Karpas-422 (cell line): Measurements from ENCODE around the gene DMD. TPM values are rescaled to one million over a fixed set of nuclear protein-coding genes. Genes with fewer than 3 reads are reported as not detected.

Experiments used
- DNase-seq: peaks from one replicate; pipeline ENCODE4 v3.0.0-alpha.2; 2015
- H2AFZ ChIP-seq: fragments of 200-600 bp; sonication (generic); 2 replicates; pipeline ENCODE4 v1.6.1; 2014; ENCODE audit warnings: antibody characterized with exemption, low read length, mixed read lengths
- H3K27ac ChIP-seq: fragments of 200-600 bp; sonication (generic); 2 replicates; pipeline ENCODE4 v1.5.1; 2014; ENCODE audit warnings: mild to moderate bottlenecking, low read length, moderate library complexity
- H3K27me3 ChIP-seq: fragments of 200-600 bp; sonication (generic); 2 replicates; pipeline ENCODE4 v1.6.1; 2014; ENCODE audit warnings: low read length, mixed read lengths
- H3K36me3 ChIP-seq: fragments of 200-600 bp; sonication (generic); 2 replicates; pipeline ENCODE4 v1.6.1; 2014; ENCODE audit warnings: low read length, mixed read lengths; ENCODE audit not compliant: insufficient read depth
- H3K4me1 ChIP-seq: fragments of 200-600 bp; sonication (generic); 2 replicates; pipeline ENCODE4 v1.6.1; 2014; ENCODE audit warnings: mild to moderate bottlenecking, low read length, mixed read lengths
- H3K4me2 ChIP-seq: fragments of 200-600 bp; sonication (generic); 2 replicates; pipeline ENCODE4 v1.6.1; 2014; ENCODE audit warnings: low read length, low read depth, mild to moderate bottlenecking; ENCODE audit not compliant: poor library complexity, severe bottlenecking
- H3K4me3 ChIP-seq: fragments of 200-600 bp; sonication (generic); 2 replicates; pipeline ENCODE4 v1.5.1; 2014; ENCODE audit warnings: mild to moderate bottlenecking, antibody characterized with exemption, low read length, mixed read lengths
- H3K79me2 ChIP-seq: fragments of 200-600 bp; sonication (generic); 2 replicates; pipeline ENCODE4 v1.6.1; 2014; ENCODE audit warnings: mild to moderate bottlenecking, low read length, mixed read lengths
- H3K9ac ChIP-seq: fragments of 200-600 bp; sonication (generic); 2 replicates; pipeline ENCODE4 v1.6.0; 2014; ENCODE audit warnings: low read length
- H3K9me2 ChIP-seq: fragments of 200-600 bp; sonication (generic), shearing (Covaris generic); replicated peaks from 2 replicates; pipeline ENCODE4 v1.6.0; 2014; ENCODE audit warnings: mild to moderate bottlenecking, low read length, moderate library complexity; ENCODE audit not compliant: insufficient read depth
- H3K9me3 ChIP-seq: fragments of 300-700, 200-600 bp; sonication (generic); 2 replicates; pipeline ENCODE4 v1.6.1; 2014; ENCODE audit warnings: low read length, mixed read lengths
- H4K20me1 ChIP-seq: fragments of 200-600 bp; sonication (generic); 2 replicates; pipeline ENCODE4 v1.6.1; 2014; ENCODE audit warnings: mild to moderate bottlenecking, antibody characterized with exemption, low read length, low read depth; ENCODE audit not compliant: insufficient read depth
- total RNA-seq: library from RNA; depleted of rRNA; stranded (reverse); fragments of >200 nt; shearing (Covaris generic); gene quantifications from 2 replicates; pipeline ENCODE4 v1.2.3, GENCODE V29; 2014; ENCODE audit warnings: low replicate concordance

The DMD gene
- total RNA-seq, 1 experiment from 2014 or later = not detected

DNA sequence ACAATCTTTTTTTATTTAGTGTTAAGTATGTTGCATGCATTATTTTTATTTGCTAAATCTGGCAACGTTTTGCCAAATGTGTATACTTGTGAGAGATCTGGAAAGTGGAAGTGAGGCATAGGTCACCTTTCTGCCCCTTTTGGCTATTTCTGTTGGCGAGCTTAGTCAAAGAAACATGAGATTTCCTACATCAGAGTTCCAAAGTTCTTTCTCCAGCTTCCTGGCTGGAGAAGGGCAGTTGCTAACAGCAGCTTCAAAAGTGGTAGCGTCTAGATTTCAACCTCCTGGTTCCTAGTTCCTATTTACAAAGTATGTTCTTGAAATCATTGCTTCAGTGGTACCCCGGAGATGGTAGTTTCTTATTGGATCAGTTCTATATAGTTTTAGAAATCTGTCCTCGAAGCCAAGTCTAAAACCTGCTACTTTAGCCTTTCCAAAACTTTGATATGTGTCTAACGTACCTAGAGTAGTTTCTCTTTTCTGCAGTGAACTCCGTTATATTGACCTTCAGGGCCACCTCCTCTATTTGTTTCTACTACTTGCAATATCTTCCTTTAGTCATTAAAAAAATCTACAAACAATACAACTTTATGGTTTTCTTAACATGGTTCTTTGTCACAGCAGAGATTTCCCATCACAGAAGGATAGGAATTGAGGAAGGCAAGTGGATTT, 1683.8 kb downstream of the DMD start:
- no peaks in the 10 kb centered on the region for H3K27me3 ChIP-seq
- H2AFZ ChIP-seq = no peak overlapping the region
- DNase-seq = no peak
- H3K4me1 ChIP-seq = no peaks in the 10 kb centered on the region
- no peaks in the 10 kb centered on the region for H4K20me1 ChIP-seq
- no peak overlapping the region for H3K4me3 ChIP-seq
- no peaks in the 10 kb centered on the region for H3K79me2 ChIP-seq
- no peaks in the 10 kb centered on the region for H3K9me2 ChIP-seq
- H3K9ac ChIP-seq = no peak overlapping the region
- H3K27ac ChIP-seq = no peak overlapping the region
- H3K4me2 ChIP-seq = no peak overlapping the region
- H3K9me3 ChIP-seq = peaks cover 4% of the 10 kb centered on the region; the same call in 1 of the 2 replicates
- H3K36me3 ChIP-seq = no peaks in the 10 kb centered on the region

DNA sequence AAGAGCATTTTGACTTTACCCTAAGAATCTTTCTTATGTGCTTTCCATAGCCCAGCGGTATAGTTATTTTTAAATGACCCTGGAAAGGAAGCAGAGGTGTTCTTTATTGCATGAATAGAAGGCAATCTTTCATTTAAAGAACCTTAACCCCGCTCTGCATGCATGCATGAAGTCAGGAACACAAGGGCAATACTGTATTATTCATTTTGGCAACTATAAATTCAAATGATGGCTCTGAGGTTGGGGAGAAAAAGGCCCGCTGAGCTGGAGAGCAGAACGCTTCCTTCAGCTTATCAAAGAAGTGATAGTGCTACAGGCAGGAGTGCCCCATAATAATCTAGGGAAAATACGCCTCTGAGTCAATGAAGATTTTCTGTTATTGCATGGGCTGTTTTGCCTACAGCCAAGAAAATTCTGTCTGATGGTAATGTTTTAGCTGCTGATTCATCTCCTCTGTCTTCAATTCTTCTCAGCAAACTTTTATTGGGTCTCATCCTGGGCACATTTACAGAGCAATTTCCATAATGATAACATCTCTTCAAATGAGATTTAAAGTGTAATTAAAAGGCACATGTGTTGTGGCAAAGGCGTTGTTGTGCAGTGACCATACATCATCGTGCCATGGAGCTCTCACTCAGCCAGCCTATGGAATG, 1687.3 kb downstream of the DMD start:
- DNase-seq = no peak
- no peak overlapping the region for H3K4me3 ChIP-seq
- no peaks in the 10 kb centered on the region for H3K4me1 ChIP-seq
- no peak overlapping the region for H2AFZ ChIP-seq
- H3K9me2 ChIP-seq = no peaks in the 10 kb centered on the region
- H4K20me1 ChIP-seq = no peaks in the 10 kb centered on the region
- no peaks in the 10 kb centered on the region for H3K27me3 ChIP-seq
- no peaks in the 10 kb centered on the region for H3K79me2 ChIP-seq
- H3K4me2 ChIP-seq = no peak overlapping the region
- no peak overlapping the region for H3K9ac ChIP-seq
- H3K27ac ChIP-seq = no peak overlapping the region
- peaks cover 4% of the 10 kb centered on the region; the same call in 1 of the 2 replicates for H3K9me3 ChIP-seq
- H3K36me3 ChIP-seq = no peaks in the 10 kb centered on the region

DNA sequence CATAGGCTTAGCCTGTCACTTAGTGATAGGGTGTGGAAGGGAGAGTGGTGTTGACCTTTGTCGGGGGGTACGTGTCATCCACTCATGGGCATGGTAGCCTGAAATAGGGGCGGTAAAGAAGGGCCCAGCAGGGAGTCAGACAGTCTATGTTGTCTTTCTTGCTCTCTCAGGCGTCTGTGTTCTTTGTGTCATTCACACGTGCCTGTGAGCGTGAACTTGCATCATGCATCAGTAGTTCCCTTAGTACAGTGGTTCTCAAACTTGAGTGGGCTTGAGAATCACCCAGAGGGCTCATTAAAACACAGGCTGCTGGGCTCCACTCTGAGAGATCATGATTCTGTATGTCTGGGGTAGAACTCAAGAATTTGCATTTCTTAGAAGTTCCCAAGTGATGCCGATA, 1688.6 kb downstream of the DMD start:
- Histone ChIP-seq H3K79me2 (no peaks in the 10 kb centered on the region), H3K9me2 (no peaks in the 10 kb centered on the region), H3K9ac (no peak overlapping the region), H3K27ac (no peak overlapping the region), H3K27me3 (no peaks in the 10 kb centered on the region), H3K9me3 (no peaks in the 10 kb centered on the region), H3K4me1 (no peaks in the 10 kb centered on the region), H3K4me3 (no peak overlapping the region), H3K36me3 (no peaks in the 10 kb centered on the region), H2AFZ (no peak overlapping the region), H4K20me1 (no peaks in the 10 kb centered on the region), H3K4me2 (no peak overlapping the region)
- no peak for DNase-seq

DNA sequence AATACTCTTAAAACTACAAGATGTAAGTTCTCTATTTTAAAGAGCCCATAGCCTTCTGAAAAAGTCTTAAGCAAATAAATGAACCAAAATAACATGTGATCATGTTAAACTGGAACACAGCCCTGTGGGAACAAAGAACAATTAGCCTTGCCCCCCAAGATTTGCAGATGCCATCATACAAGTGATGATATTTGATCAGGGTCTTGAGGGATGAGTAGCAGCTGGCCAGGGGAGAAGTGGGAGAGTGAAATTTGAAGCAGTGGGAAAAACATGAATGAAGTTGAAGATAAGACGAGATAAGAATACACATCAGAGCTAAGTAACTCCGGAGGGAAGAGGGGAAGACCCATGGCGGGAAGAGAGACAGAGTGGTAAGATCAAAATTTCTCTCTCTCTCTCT, 1689.4 kb downstream of the DMD start:
- Histone ChIP-seq H3K4me2 (no peak overlapping the region), H3K9ac (no peak overlapping the region), H3K27me3 (no peaks in the 10 kb centered on the region), H3K9me3 (no peaks in the 10 kb centered on the region), H3K4me1 (no peaks in the 10 kb centered on the region), H3K79me2 (no peaks in the 10 kb centered on the region), H3K4me3 (no peak overlapping the region), H3K9me2 (no peaks in the 10 kb centered on the region), H3K27ac (no peak overlapping the region), H3K36me3 (no peaks in the 10 kb centered on the region), H2AFZ (no peak overlapping the region), H4K20me1 (no peaks in the 10 kb centered on the region)
- no peak for DNase-seq

DNA sequence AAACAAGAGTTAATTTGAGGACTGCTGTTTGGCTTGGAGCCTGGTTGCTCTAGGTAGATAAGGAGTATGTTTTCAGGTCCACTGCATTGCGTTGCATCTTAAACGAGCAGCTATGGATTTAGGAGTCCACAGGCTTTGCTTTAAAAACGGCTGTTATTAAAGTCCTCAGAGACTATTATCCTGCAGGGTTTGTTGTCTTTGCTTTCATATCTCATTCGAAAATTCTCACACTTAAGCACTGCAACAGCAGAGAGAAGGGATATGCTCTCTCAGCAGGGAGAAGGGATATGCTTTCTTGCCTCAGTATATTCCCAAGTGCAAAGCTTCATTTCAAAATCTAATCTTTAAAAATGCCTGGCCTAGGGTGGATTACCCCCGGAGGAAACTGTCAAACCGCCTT, 1694.8 kb downstream of the DMD start:
- no peaks in the 10 kb centered on the region for H3K4me1 ChIP-seq
- H3K27ac ChIP-seq = no peak overlapping the region
- DNase-seq = no peak
- H3K27me3 ChIP-seq = no peaks in the 10 kb centered on the region
- H2AFZ ChIP-seq = no peak overlapping the region
- H3K9ac ChIP-seq = no peak overlapping the region
- H3K36me3 ChIP-seq = no peaks in the 10 kb centered on the region
- H3K4me3 ChIP-seq = no peak overlapping the region
- no peak overlapping the region for H3K4me2 ChIP-seq
- no peaks in the 10 kb centered on the region for H3K9me2 ChIP-seq
- H3K9me3 ChIP-seq = no peaks in the 10 kb centered on the region
- H4K20me1 ChIP-seq = no peaks in the 10 kb centered on the region
- no peaks in the 10 kb centered on the region for H3K79me2 ChIP-seq

DNA sequence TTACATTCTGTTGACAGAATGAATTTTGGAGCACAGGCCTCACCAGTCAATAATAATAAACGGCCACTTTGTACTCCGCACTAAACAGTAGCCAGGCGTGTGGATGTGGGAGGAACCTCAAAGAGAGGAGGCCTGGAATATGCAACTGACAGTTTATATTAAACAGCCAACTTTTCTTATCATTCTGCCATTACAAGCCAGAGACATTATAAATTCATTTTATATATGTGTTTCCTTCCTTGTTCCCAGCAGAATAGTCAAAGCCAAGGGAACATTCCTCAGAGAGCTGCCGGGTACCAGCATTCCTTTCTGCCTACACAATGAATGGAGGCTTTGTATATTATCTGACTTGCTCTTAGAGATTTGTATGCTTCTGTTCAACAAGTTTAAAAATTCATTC, 1703.0 kb downstream of the DMD start:
- H3K27ac ChIP-seq = no peak overlapping the region

DNA sequence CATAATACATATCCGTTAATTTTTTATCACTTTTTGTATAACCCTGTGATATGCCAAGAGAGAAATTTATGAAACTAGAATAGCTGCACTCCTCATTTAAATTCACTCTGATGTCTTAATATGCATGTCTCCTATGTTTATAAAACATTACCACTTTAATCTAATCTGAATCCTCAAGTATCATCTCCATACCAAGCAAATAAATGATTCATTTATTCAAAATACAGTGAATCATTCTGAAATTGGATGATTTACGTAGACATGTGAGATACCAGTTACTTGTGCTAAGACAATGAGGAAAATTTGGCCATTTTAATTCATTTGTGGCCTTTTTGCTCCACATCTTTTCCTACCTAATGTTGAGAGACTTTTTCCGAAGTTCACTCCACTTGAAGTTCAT, 1704.4 kb downstream of the DMD start:
- Histone ChIP-seq H3K9ac (no peak overlapping the region), H3K4me3 (no peak overlapping the region)

More for the DNA sequence above, 1703.0 kb downstream of the DMD start:
- H3K4me3 ChIP-seq = no peak overlapping the region
- H3K27me3 ChIP-seq = no peaks in the 10 kb centered on the region
- H3K79me2 ChIP-seq = no peaks in the 10 kb centered on the region
- no peaks in the 10 kb centered on the region for H4K20me1 ChIP-seq
- H3K9me3 ChIP-seq = no peaks in the 10 kb centered on the region; the same call in 1 of the 2 replicates
- no peak overlapping the region for H2AFZ ChIP-seq
- DNase-seq = no peak
- no peak overlapping the region for H3K4me2 ChIP-seq
- H3K36me3 ChIP-seq = no peaks in the 10 kb centered on the region
- H3K4me1 ChIP-seq = no peaks in the 10 kb centered on the region
- no peak overlapping the region for H3K9ac ChIP-seq
- H3K9me2 ChIP-seq = no peaks in the 10 kb centered on the region

DNA sequence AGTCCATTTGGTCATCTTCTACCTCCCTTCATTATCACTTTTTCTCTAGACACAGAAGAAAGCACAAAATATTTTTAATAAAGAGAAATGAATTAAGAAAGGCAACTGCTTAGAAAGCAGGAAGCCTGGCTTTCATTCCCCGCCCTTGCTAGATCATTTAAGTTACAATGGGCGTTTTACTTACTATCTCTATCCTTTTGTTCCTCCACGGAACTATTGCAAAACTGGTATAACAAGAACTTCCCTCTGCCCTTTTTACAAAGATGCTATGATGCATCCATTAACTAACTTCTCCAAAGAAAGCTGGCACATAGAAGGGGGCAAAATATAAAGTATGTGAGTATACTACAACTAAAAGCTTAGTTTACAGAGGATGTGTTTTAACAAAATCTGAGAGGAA, 1705.0 kb downstream of the DMD start:
- no peaks in the 10 kb centered on the region for H3K27me3 ChIP-seq
- H3K4me2 ChIP-seq = no peak overlapping the region
- H3K27ac ChIP-seq = no peak overlapping the region
- H3K79me2 ChIP-seq = no peaks in the 10 kb centered on the region
- no peaks in the 10 kb centered on the region for H3K36me3 ChIP-seq
- H3K9ac ChIP-seq = no peak overlapping the region
- no peak for DNase-seq
- H3K4me3 ChIP-seq = no peak overlapping the region
- no peaks in the 10 kb centered on the region for H3K4me1 ChIP-seq
- H3K9me2 ChIP-seq = no peaks in the 10 kb centered on the region
- no peaks in the 10 kb centered on the region for H4K20me1 ChIP-seq
- H2AFZ ChIP-seq = no peak overlapping the region
- no peaks in the 10 kb centered on the region; the same call in 1 of the 2 replicates for H3K9me3 ChIP-seq

More for the DNA sequence above, 1704.4 kb downstream of the DMD start:
- Histone ChIP-seq H3K4me1 (no peaks in the 10 kb centered on the region), H3K79me2 (no peaks in the 10 kb centered on the region), H3K27me3 (no peaks in the 10 kb centered on the region), H3K4me2 (no peak overlapping the region), H4K20me1 (no peaks in the 10 kb centered on the region), H2AFZ (no peak overlapping the region), H3K9me2 (no peaks in the 10 kb centered on the region), H3K27ac (no peak overlapping the region), H3K36me3 (no peaks in the 10 kb centered on the region), H3K9me3 (no peaks in the 10 kb centered on the region; the same call in 1 of the 2 replicates)
- DNase-seq = no peak
